Panc1 (cell line): ENCODE data around the gene CENPP. TPM values are rescaled to one million over a fixed set of nuclear protein-coding genes. Genes with fewer than 3 reads are reported as not detected.

Experiments
- ATAC-seq: fragments of 200-7000 bp; cut with Tn5 transposase; 2 replicates; pipeline ENCODE4 v1.9.1; 2020; ENCODE audit warnings: mild to moderate bottlenecking, moderate library complexity
- BruUV-seq: library from RNA; stranded (reverse); fragments of 400-500 nt; replicated peaks from 2 replicates; lab custom pipeline; 2021; lab: Mats Ljungman, UMichigan
- CTCF ChIA-PET: fragments of 300-600 bp; sonication (Branson Sonifier 250); formaldehyde crosslinking; loops from one replicate; lab custom pipeline; 2022; ENCODE audit warnings: antibody characterized with exemption; lab: Charles Lee
- POLR2A ChIA-PET: fragments of 300-600 bp; sonication (Branson Sonifier 250); formaldehyde crosslinking; loops from one replicate; lab custom pipeline; 2022; ENCODE audit warnings: antibody characterized with exemption; lab: Charles Lee
- DNase-seq: peaks from one replicate; pipeline ENCODE4 v3.0.0-alpha.2; 2010; ENCODE audit warnings: low read depth, low spot score
- H3K27ac ChIP-seq: 2 replicates; pipeline ENCODE4 v1.5.1; 2011; ENCODE audit warnings: mild to moderate bottlenecking, low read length, inconsistent platforms
- H3K27me3 ChIP-seq: fragments of 200-500 bp; sonication (Bioruptor generic); 2 replicates; pipeline ENCODE4 v1.6.0; 2014; ENCODE audit warnings: low read length, inconsistent platforms; ENCODE audit not compliant: control insufficient read depth, insufficient read depth
- H3K36me3 ChIP-seq: fragments of 200-500 bp; sonication (Bioruptor generic); 2 replicates; pipeline ENCODE4 v1.5.1; 2014; ENCODE audit warnings: inconsistent platforms, mild to moderate bottlenecking, low read length, moderate library complexity; ENCODE audit not compliant: control insufficient read depth, insufficient read depth
- H3K4me1 ChIP-seq: 2 replicates; pipeline ENCODE4 v1.5.1; 2011; ENCODE audit warnings: inconsistent platforms, mild to moderate bottlenecking, low read length, moderate library complexity; ENCODE audit not compliant: control insufficient read depth, insufficient read depth
- H3K4me3 ChIP-seq, 2 experiments: 2 replicates each; pipeline ENCODE4 v1.5.1; 2011 to 2012; ENCODE audit warnings: low read depth in 2 of 2, low read length in 2 of 2, mild to moderate bottlenecking in 2 of 2, inconsistent platforms in 1 of 2, moderate library complexity in 1 of 2
- H3K9me3 ChIP-seq: fragments of 200-500 bp; sonication (Bioruptor generic); 2 replicates; pipeline ENCODE4 v1.5.1; 2014; ENCODE audit warnings: low read depth, mild to moderate bottlenecking, inconsistent platforms, low read length, moderate library complexity; ENCODE audit not compliant: control insufficient read depth, insufficient read depth
- CTCF ChIP-seq: fragments of 450-650 bp; IDR thresholded peaks from 2 replicates; pipeline ENCODE4 v1.5.1; 2017; ENCODE audit warnings: mild to moderate bottlenecking
- POLR2AphosphoS5 ChIP-seq: IDR thresholded peaks from 2 replicates; pipeline ENCODE4 v1.6.1; 2012; ENCODE audit warnings: mild to moderate bottlenecking, low read depth, low read length, moderate library complexity
- SIN3A ChIP-seq: IDR thresholded peaks from 2 replicates; pipeline ENCODE4 v1.6.1; 2012; ENCODE audit warnings: low read depth, mild to moderate bottlenecking, low read length, moderate library complexity, borderline replicate concordance; ENCODE audit not compliant: insufficient read depth
- TCF7L2 ChIP-seq: IDR thresholded peaks from 2 replicates; pipeline ENCODE4 v1.6.1; 2011; ENCODE audit warnings: mild to moderate bottlenecking, low read depth, low read length, inconsistent platforms
- in situ Hi-C: cut with HindIII; loops from 2 replicates; pipeline ENCODE4 v1.10.0; 2016; ENCODE audit warnings: low sequenced_read_pairs, low pct_unique_long_range_greater_than_20kb
- intact Hi-C: fragments of 100-400 bp; cut with micrococcal nuclease; formaldehyde crosslinking; loops from one replicate; pipeline ENCODE4 v1.10.0; 2022; ENCODE audit not compliant: unreplicated experiment
- total RNA-seq: library from RNA; stranded (reverse); gene quantifications from one replicate; pipeline ENCODE4 v1.2.1, GENCODE V29; 2021; ENCODE audit not compliant: unreplicated experiment
- TF ChIP-seq, protein P1 (sequence below), 2 experiments: IDR thresholded peaks; 2 replicates each; pipeline ENCODE4 v1.6.1; 2011 to 2012; ENCODE audit warnings: low read depth in 2 of 2, control low read depth in 1 of 2, low read length in 1 of 2, mild to moderate bottlenecking in 1 of 2, moderate library complexity in 1 of 2; ENCODE audit not compliant: insufficient read depth in 1 of 2

Gene CENPP
- total RNA-seq, 1 experiment from 2014 or later: 6.7 TPM

- in situ Hi-C loops: no loop called here
- Histone ChIP-seq H3K9me3 (no peaks in the 10 kb centered on the region), H3K36me3 (no peaks in the 10 kb centered on the region), H3K27me3 (no peaks in the 10 kb centered on the region), H3K4me1 (no peaks in the 10 kb centered on the region), H3K27ac (no peak overlapping the region), H3K4me3 (no peak overlapping the region)
- no peak for ATAC-seq
- TF ChIP-seq CTCF (no peak), POLR2AphosphoS5 (no peak)
- TF ChIP-seq, protein P1, sequence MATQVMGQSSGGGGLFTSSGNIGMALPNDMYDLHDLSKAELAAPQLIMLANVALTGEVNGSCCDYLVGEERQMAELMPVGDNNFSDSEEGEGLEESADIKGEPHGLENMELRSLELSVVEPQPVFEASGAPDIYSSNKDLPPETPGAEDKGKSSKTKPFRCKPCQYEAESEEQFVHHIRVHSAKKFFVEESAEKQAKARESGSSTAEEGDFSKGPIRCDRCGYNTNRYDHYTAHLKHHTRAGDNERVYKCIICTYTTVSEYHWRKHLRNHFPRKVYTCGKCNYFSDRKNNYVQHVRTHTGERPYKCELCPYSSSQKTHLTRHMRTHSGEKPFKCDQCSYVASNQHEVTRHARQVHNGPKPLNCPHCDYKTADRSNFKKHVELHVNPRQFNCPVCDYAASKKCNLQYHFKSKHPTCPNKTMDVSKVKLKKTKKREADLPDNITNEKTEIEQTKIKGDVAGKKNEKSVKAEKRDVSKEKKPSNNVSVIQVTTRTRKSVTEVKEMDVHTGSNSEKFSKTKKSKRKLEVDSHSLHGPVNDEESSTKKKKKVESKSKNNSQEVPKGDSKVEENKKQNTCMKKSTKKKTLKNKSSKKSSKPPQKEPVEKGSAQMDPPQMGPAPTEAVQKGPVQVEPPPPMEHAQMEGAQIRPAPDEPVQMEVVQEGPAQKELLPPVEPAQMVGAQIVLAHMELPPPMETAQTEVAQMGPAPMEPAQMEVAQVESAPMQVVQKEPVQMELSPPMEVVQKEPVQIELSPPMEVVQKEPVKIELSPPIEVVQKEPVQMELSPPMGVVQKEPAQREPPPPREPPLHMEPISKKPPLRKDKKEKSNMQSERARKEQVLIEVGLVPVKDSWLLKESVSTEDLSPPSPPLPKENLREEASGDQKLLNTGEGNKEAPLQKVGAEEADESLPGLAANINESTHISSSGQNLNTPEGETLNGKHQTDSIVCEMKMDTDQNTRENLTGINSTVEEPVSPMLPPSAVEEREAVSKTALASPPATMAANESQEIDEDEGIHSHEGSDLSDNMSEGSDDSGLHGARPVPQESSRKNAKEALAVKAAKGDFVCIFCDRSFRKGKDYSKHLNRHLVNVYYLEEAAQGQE (IDR thresholded peaks at IDR 0.05; ENCODE audit: insufficient read depth in 1 of 2, low read depth in 2 of 2, low read length in 1 of 2): no peak
- ChIA-PET POLR2A (interaction anchor here (0.6 kb wide), 1 partner anchor 161 kb away, joined by 10 read pairs; no protein-coding TSS in a partner anchor), CTCF (no interaction called here)
- intact Hi-C loops: no loop called here
- no TSS peak for BruUV-seq
- no peak for DNase-seq
Observed at GRCh38 chr9:92527291-92527828, 201.6 kb downstream of the CENPP start.

GRCh38 chr9:92527832-92528521 is 202.2 kb downstream of the CENPP start:
- no peaks in the 10 kb centered on the region for H3K4me1 ChIP-seq
- POLR2A ChIA-PET: no interaction called here
- no peaks in the 10 kb centered on the region for H3K27me3 ChIP-seq
- ATAC-seq (no peak), DNase-seq (no peak)
- H3K4me3 ChIP-seq: no peak overlapping the region
- intact Hi-C loops: no loop called here
- CTCF ChIA-PET: no interaction called here
- H3K27ac ChIP-seq: no peak overlapping the region
- no peaks in the 10 kb centered on the region for H3K36me3 ChIP-seq
- in situ Hi-C loops: no loop called here
- H3K9me3 ChIP-seq: no peaks in the 10 kb centered on the region
- no peak for TF ChIP-seq CTCF
- TF ChIP-seq SIN3A: no peak
- TF ChIP-seq TCF7L2: no peak
- TF ChIP-seq, protein P1 (IDR thresholded peaks at IDR 0.05; ENCODE audit: insufficient read depth in 1 of 2, low read depth in 2 of 2, low read length in 1 of 2): no peak
- no peak for TF ChIP-seq POLR2AphosphoS5
- no TSS peak for BruUV-seq
